HEK293 (cell line): ENCODE data around the gene CKLF.

Source experiments
- ATF2 ChIP-seq: fragments of 450-650 bp; formaldehyde crosslinking; IDR thresholded peaks from 2 replicates; pipeline ENCODE4 v1.5.1; 2016; ENCODE audit warnings: missing biosample characterization, missing genetic modification characterization, low read depth
- CTCF ChIP-seq: fragments of 450-650 bp; formaldehyde crosslinking; IDR thresholded peaks from 2 replicates; pipeline ENCODE4 v1.5.1; 2016; ENCODE audit warnings: missing biosample characterization, missing genetic modification characterization
- SP3 ChIP-seq: fragments of 450-650 bp; formaldehyde crosslinking; IDR thresholded peaks from 2 replicates; pipeline ENCODE4 v1.5.1; 2016; ENCODE audit warnings: missing biosample characterization, missing genetic modification characterization
- ZBTB11 ChIP-seq: fragments of 450-650 bp; formaldehyde crosslinking; conservative IDR thresholded peaks from 2 replicates; pipeline ENCODE4 v1.5.1; 2016; ENCODE audit warnings: low read depth, missing biosample characterization, missing genetic modification characterization
- ZFP3 ChIP-seq: fragments of 450-650 bp; formaldehyde crosslinking; IDR thresholded peaks from 2 replicates; pipeline ENCODE4 v1.5.1; 2016; ENCODE audit warnings: low read depth, missing biosample characterization, missing genetic modification characterization
- ZNF175 ChIP-seq: fragments of 450-650 bp; formaldehyde crosslinking; IDR thresholded peaks from 2 replicates; pipeline ENCODE4 v1.5.1; 2016; ENCODE audit warnings: missing biosample characterization, missing genetic modification characterization

GRCh38 chr16:66605979-66606751 lies 53.8 kb downstream of the CKLF start:
- TF ChIP-seq SP3 (tag by site-specific recombination) (no peak), ATF2 (tag by site-specific recombination) (no peak), CTCF (tag by site-specific recombination) (no peak), ZFP3 (tag by site-specific recombination) (no peak), ZBTB11 (tag by site-specific recombination) (no peak), ZNF175 (tag by site-specific recombination) (no peak)
